ENCODE measurements around the gene FBXO41.

DNA sequence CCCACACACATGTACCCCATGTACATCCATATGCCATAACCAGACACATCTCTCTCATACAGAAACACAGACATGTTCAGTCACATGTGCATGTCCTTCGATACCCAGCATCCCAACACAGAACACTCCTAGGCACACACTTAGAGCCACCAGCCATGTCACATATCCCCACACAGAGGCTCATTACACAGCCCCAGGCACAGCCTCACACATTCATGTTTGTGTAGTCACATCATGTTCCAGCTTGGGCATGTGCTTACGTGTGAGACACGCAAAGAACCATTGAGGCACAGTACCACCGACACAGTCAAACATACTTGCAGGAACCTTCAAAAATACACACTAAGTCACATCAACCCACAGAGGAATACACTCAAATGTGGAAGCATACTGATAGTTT is 17.3 kb downstream of the FBXO41 start:
- TF ChIP-seq, protein P1, sequence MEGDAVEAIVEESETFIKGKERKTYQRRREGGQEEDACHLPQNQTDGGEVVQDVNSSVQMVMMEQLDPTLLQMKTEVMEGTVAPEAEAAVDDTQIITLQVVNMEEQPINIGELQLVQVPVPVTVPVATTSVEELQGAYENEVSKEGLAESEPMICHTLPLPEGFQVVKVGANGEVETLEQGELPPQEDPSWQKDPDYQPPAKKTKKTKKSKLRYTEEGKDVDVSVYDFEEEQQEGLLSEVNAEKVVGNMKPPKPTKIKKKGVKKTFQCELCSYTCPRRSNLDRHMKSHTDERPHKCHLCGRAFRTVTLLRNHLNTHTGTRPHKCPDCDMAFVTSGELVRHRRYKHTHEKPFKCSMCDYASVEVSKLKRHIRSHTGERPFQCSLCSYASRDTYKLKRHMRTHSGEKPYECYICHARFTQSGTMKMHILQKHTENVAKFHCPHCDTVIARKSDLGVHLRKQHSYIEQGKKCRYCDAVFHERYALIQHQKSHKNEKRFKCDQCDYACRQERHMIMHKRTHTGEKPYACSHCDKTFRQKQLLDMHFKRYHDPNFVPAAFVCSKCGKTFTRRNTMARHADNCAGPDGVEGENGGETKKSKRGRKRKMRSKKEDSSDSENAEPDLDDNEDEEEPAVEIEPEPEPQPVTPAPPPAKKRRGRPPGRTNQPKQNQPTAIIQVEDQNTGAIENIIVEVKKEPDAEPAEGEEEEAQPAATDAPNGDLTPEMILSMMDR (IDR thresholded peaks at IDR 0.05 in 2 of 3, conservative IDR thresholded peaks at IDR 0.05 in 1 of 3; ENCODE audit: borderline replicate concordance in 1 of 3, insufficient read depth in 1 of 3, low read depth in 2 of 3, low read length in 2 of 3), result no peak
- TF ChIP-seq POLR2AphosphoS5 (IDR thresholded peaks at IDR 0.05; ENCODE audit: low read depth, low read length), result no peak
- TF ChIP-seq EZH2 (IDR thresholded peaks at IDR 0.05), result no peak
- TF ChIP-seq RAD21 (IDR thresholded peaks at IDR 0.05; ENCODE audit: low read depth), result no peak
- no peak for TF ChIP-seq EGR1 (IDR thresholded peaks at IDR 0.05; ENCODE audit: low read depth)
- no peak for TF ChIP-seq SRF (IDR thresholded peaks at IDR 0.05; ENCODE audit: low read depth)
- TF ChIP-seq ELF1 (IDR thresholded peaks at IDR 0.05; ENCODE audit: borderline replicate concordance, low read depth), result no peak
- TF ChIP-seq SP1 (IDR thresholded peaks at IDR 0.05; ENCODE audit: low read depth), result no peak
- no peak for TF ChIP-seq CEBPB (IDR thresholded peaks at IDR 0.05; ENCODE audit: low read depth)
- no peak for TF ChIP-seq POLR2A (IDR thresholded peaks at IDR 0.05; ENCODE audit: borderline replicate concordance, extremely low read depth, insufficient read depth, insufficient read length)
- no peak for TF ChIP-seq FOSL1 (IDR thresholded peaks at IDR 0.05; ENCODE audit: low read depth)
